GM18951 (cell line): Measurements from ENCODE around the gene SURF2.

Experiments used
- POLR2A ChIP-seq: IDR thresholded peaks from 4 replicates; pipeline ENCODE4 v1.6.1; 2011; ENCODE audit warnings: mild to moderate bottlenecking; ENCODE audit not compliant: insufficient read length, insufficient read depth; ENCODE audit errors: extremely low read depth
- in situ Hi-C: fragments of 300-500 bp; cut with MboI; formaldehyde crosslinking; loops from one replicate; pipeline ENCODE4 v1.12.0; 2022; ENCODE audit warnings: low sequenced_read_pairs, mixed read lengths, inconsistent platforms; ENCODE audit not compliant: unreplicated experiment

The SURF2 gene

DNA sequence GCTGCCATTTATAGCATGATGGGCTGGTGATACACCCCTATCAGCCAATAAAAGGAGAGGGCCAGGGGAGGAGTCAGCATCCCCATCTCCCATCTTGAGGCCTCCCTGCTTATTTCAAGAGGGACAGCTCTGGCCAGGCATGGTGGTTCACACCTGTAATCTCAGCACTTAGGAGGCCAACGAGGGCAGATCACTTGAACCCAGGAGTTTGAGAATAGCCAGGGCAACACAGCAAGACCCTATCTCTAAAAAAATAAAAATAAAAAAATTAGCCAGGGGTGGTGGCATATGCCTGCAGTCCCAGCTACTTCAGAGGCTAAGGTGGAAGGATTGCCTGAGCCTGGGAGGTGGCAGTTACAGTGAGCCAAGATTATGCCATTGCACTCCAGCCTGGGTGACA, 51.7 kb downstream of the SURF2 start:
- in situ Hi-C loops = no loop called here

More for the DNA sequence above, 51.7 kb downstream of the SURF2 start:
- no peak for TF ChIP-seq POLR2A
